GM18499 (cell line): Measurements from ENCODE around the gene TOX2.

Experiments used
- ATAC-seq: cut with Tn5 transposase; IDR thresholded peaks from one replicate; pipeline ENCODE4 v1.9.1; 2021; ENCODE audit warnings: moderate number of reproducible peaks; ENCODE audit not compliant: insufficient read depth, unreplicated experiment

Gene TOX2

GRCh38 chr20:44070139-44070900 lies 155.7 kb downstream of the TOX2 start:
- no peak for ATAC-seq

DNA sequence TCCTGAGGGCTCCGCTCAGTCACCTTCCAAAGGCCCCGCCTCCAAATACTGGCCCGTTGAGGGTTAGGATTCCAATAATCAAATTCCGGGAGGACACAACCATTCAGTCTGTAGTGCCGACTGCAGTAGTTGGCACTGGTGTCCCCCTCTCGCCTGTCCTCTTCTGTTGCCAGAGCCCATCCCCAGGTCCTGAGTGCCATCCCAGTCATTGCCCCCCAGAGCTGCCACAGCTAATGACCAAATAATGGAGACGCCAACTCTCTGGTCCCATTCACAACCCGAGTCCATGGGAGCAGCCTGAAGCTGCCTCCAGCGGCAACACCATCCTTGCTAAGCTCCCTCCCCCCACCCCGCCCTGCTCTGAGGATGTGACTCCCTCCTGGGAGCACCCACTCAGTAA lies 156.4 kb downstream of the TOX2 start:
- no peak for ATAC-seq

DNA sequence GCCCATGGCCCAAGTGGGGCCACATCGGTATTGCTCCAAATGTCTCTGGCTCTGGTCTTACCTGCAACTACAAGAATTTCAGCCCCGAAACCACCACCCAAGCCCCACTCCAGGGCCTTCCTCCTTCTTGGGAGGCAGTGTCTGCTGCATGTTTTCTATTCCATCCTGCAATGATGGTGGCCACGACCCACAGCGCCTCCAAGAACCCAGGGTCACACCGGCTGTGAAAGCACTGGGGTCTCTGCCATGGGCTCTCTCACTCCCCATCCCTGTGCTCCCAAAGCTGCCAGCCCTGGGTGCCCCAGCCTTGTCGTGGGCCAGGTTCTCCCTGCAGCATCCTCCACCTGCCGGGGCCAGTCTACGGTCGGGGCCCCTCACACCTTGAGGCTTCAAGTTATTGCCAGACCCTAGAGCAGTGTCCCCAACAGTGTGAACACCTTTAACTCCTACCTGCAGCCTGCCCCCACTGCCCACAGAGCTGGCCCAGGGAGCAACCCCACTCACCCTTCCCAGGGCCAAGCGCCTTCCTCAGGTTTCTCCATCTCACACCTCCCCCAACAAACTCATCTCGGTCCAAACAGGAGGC lies 157.0 kb downstream of the TOX2 start:
- ATAC-seq = no peak

GRCh38 chr20:44072384-44072783 lies 157.7 kb downstream of the TOX2 start:
- ATAC-seq = no peak

- ATAC-seq = no peak
These were observed 158.5 kb downstream of the TOX2 start for GRCh38 chr20:44073011-44073674.

GRCh38 chr20:44073675-44074071 lies 159.0 kb downstream of the TOX2 start:
- no peak for ATAC-seq

DNA sequence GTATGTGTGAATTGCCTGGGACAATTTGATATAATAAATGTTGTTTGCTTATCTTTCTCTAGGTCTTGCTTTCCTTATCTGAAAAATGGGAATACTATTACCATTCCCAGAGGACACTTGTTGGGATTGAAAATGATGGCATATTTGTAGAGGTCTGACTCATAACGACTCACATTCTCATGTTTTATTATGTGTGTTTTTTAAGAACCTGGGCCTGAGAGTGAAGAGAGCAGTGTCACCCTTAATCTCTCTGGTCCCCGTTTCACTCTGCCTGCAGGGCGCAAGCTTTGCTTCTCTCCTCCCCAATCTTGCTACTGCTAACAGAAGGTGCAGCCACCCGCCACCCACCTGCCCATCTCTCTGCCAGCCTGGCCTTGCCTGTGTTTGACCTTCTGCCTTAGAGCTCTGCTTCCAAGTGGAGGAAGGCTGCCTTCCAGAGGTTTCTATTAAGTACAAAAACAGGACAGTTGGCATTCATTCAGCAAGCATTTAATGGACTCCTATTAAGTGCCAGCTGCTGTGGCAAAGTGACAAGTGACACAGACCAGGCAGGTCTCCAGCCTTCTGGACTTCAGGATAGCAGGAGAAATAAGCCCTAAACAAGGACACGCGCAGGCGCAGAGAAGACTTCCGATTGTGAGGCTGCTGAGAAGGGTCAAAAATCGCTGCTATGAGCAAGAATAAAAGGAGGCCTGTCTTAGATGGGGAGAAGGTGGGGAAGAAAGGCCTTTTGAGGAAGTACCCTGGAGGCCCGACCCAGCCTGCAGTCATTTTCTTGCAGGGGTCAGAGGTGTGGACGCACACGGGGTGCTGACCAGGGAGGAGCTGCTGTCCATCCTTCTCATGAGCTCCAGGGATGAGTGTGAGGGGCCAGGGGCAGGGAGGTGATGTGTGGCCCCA lies 159.8 kb downstream of the TOX2 start:
- ATAC-seq = no peak

DNA sequence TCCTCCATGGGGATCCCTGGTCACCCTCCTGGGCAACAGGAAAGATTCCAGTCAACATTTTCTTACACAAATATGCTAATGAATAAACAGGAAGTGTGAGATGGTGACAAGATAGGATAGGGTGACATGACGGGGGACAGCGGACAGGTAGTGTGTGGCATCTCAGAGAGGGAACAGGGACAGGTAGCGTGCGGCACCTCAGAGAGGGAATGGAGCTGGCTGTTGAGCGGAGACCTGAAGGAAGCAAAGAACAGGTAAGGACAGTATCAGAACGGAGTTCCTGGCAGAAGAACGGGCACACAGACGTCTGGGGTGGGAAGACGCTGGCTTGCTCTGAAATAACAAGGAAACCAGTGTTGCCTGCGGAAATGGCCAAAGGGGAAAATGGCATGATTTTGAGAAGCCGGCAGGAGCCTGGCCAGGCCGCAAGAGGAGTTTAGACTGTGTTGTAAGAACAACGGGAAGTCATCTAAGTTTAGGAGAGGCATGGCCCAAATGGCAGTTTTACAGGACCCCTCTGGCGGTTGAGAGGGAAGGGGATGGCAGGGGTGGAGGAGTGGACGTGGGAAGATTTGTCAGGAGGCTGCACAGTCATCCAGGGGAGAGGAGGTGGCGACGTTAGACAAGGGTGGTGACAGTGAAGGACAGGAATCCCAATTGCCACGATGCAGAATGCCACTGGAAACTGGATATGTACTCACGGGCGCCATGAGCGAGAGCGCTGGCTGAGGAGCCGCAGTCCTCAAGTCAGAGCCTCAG lies 160.7 kb downstream of the TOX2 start:
- ATAC-seq = no peak

DNA sequence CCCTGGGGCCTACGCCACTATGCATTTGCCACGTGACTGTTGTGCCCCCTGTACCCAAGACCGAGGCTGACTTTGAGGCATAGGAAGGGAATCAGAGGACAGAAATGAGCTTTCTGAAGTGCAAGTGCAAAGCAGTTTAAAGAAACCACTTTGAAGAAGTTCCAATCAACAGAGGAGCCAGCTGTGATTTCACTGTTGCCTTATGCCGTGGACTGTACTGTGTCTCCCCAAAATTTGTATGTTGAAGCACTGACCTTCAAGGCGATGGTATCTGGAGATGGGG lies 161.2 kb downstream of the TOX2 start:
- no peak for ATAC-seq

GRCh38 chr20:44079291-44079690 lies 164.6 kb downstream of the TOX2 start:
- no peak for ATAC-seq

- ATAC-seq = no peak
These were observed 165.4 kb downstream of the TOX2 start for GRCh38 chr20:44080064-44080463.

DNA sequence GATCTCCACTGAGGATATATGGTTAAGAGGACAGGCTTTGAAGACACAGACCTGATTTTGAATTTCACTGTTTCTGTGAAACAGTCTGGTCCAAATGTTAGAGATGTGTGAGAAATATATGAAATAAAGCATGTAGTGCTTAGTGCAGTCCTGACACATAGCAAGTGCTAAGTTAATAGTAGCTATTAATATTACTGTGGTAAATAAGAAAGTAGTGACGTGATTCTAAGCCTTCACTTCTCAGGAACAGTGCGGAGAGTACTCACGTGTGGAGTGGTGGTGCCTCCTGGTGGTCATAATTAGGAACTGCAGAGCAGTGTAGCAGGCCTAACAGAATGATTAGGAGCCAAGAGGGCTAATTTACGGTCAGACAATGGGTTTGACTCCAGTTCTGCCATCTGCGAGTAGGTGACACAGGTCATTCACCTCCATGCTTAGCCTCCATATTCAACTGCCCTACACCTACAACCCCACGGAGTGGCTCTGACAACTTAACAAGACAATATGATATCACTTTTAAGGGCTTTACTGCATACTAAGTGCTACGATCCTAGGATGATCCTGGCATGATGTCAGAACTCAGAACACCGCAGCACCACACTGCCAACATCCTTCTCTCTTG lies 166.1 kb downstream of the TOX2 start:
- peak; percentile 42 for ATAC-seq

DNA sequence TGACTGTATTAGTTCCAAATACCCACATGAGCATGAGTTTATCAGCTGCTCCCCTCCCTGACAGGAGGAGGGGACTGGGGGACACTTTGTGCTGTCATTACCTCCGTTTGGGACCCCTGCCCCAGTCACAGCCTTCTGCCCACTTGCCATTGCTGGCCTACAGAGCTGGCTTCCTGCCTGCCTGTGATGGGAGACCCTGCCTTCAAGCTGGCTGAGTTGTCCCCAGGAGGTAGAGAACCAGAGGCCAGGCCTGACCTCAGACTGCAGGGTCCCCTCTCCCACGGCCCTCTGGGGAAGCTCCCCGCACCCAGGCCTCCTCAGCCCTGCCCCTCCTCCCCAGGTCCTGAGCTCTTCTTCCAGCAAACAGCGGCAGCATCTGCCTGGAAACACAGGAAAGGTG lies 166.8 kb downstream of the TOX2 start:
- ATAC-seq = no peak

DNA sequence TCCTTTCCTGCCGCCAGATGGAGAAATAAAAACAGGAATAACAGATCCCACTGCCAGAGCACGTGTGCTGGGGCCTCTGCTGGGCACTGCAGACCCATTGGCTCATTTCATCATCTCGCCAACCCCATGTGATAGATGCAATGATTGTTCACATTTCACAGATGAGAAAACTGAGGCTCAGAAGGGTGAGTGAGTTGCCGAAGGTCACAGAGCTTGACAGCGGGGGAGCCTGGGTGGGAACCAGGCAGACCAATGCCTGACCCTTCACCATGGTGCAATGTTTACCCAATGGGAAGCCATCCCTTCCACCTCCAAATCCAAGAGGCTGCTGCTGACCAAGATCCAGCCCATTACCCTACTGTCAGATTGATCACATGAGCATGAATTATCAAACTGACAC lies 167.2 kb downstream of the TOX2 start:
- no peak for ATAC-seq

DNA sequence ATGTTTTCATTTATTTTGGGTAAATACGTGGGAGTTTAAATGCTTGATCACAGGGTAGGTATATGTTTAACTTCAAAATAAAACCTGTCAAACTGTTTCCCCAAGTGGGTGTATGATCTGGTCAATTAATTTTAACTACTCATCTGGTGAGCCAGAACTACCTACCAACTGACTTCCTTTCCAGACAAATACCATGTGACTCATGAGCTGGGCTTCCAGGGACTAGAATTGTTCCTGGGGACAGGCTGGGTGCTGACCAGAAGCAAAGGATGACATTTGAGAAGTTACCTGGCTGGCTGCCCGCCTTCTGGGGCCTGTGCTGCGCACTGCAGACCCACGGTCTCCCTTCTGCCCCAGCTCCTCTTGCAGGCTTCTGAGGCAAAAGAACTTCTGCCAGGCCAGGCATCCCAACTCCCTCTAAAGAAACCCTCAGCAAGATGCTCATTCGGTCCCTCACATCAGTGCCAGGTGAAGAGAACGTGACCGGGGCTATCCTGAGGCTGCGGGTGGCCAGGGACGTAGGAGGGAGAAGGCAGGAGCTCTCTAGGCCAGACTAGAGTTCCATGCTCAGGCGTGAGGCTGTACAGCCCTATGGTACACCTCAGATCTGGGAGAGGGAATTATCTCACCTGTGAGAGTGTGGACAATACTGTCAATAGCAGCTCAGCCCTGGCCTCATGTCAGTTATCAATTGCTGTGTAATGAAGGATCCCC lies 168.7 kb downstream of the TOX2 start:
- no peak for ATAC-seq

GRCh38 chr20:44084439-44084838 lies 169.8 kb downstream of the TOX2 start:
- ATAC-seq = no peak

DNA sequence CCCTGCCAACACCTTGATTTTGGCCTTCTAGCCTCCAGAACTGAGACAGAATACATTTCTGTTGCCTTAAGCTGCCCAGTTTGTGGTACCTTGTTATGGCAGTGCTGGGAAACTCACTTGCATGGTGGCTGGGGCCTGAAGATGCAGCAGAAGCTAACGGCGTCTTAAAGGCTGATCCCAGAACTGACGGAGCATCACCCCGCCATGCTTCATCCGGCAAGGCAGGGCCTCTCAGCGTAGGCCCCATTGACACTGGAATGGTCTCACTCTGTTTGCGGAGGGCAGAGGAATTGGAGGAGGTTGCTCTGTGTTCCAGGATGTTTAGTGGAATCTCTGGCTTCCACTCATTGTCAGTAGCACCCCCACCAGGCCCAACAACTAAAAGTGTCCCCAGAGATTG lies 170.2 kb downstream of the TOX2 start:
- ATAC-seq = no peak

GRCh38 chr20:44085616-44086434 lies 171.2 kb downstream of the TOX2 start:
- no peak for ATAC-seq
